Type B pancreatic cell (in vitro differentiated cells): ENCODE results near the gene HSP90AB1. TPM values are rescaled to one million over a fixed set of nuclear protein-coding genes. Genes with fewer than 3 reads are reported as not detected.
A peak's percentile ranks its signal among the peaks of the same experiment; 100 is the strongest.

Experiments used
- DNase-seq: peaks from one replicate; pipeline ENCODE4 v3.0.0; 2021; ENCODE audit warnings: mixed read lengths; ENCODE audit not compliant: unreplicated experiment; ENCODE audit errors: extremely low spot score
- H3K27ac Mint-ChIP-seq: 2 replicates; pipeline ENCODE4 v1.8.0; 2021; ENCODE audit warnings: mild to moderate bottlenecking, mixed read lengths
- H3K27me3 Mint-ChIP-seq: 2 replicates; pipeline ENCODE4 v1.8.0; 2021; ENCODE audit warnings: mixed read lengths
- H3K36me3 Mint-ChIP-seq: 2 replicates; pipeline ENCODE4 v1.8.0; 2021; ENCODE audit warnings: mixed read lengths
- H3K4me1 Mint-ChIP-seq: one replicate; pipeline ENCODE4 v1.8.0; 2021; ENCODE audit warnings: mixed read lengths; ENCODE audit not compliant: unreplicated experiment
- H3K4me3 Mint-ChIP-seq: 2 replicates; pipeline ENCODE4 v1.8.0; 2021; ENCODE audit warnings: mild to moderate bottlenecking, mixed read lengths
- H3K9me3 Mint-ChIP-seq: 2 replicates; pipeline ENCODE4 v1.8.0; 2021; ENCODE audit warnings: mixed read lengths
- total RNA-seq: library from RNA; stranded (reverse); gene quantifications from 2 replicates; pipeline ENCODE4 v1.2.1, GENCODE V29; 2021; ENCODE audit warnings: low replicate concordance
- TF ChIP-seq, protein P1 (sequence below): fragments of 200-600 bp; sonication (generic); conservative IDR thresholded peaks from 2 replicates; pipeline ENCODE4 v1.5.0; 2021; ENCODE audit warnings: antibody characterized with exemption, mild to moderate bottlenecking

Gene HSP90AB1
- total RNA-seq, 1 donor from 2014 or later, result 1,082 TPM

DNA sequence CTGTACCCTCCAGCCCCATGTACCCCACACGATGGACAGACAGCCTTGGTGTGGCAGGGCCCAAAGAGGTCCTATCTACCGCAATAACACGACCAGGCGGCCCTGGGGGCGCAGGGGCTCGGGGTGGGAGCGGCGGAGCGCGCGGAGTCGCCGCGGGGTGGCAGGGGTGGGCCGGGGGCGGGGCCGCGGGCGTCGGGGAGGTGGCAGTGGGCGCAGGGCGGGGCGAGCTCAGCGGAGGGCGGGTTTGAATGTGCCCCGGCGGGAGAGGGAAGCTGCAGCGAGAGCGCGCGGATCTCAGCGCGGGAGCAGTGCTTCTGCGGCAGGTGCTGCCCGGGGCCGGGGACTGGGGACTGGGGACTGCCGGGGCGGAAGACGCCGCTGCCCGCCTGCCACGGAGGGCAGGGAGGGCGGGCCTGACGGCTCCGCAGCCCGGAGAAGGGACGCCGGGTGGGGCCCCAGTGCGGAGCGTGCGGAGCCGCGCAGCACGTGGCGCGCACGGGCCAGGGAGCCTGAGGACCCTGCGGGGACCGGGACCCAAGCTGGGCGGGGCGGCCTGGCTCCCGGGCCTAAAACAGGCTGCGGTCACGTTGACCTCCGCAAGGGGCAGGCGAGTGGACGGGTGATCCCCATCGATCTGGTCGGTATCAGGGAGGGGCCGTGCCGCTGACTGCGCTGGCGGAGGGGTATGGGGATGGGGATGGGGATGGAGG is 23.4 kb upstream of the HSP90AB1 start, which contains the start of gene SLC29A1:
Gene SLC29A1 (plus strand): TSS at position 277 of the 710 bp plus-strand sequence. CDS start 3,719 bp downstream, outside the sequence.
- H3K27ac Mint-ChIP-seq, result peak within 1 kb of the TSS; percentile 52
- TF ChIP-seq, protein P1, sequence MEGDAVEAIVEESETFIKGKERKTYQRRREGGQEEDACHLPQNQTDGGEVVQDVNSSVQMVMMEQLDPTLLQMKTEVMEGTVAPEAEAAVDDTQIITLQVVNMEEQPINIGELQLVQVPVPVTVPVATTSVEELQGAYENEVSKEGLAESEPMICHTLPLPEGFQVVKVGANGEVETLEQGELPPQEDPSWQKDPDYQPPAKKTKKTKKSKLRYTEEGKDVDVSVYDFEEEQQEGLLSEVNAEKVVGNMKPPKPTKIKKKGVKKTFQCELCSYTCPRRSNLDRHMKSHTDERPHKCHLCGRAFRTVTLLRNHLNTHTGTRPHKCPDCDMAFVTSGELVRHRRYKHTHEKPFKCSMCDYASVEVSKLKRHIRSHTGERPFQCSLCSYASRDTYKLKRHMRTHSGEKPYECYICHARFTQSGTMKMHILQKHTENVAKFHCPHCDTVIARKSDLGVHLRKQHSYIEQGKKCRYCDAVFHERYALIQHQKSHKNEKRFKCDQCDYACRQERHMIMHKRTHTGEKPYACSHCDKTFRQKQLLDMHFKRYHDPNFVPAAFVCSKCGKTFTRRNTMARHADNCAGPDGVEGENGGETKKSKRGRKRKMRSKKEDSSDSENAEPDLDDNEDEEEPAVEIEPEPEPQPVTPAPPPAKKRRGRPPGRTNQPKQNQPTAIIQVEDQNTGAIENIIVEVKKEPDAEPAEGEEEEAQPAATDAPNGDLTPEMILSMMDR, result peak; percentile 63
- H3K9me3 Mint-ChIP-seq, result no peaks in the 10 kb centered on the region
- no peaks in the 10 kb centered on the region for H3K36me3 Mint-ChIP-seq
- peaks cover 44% of the 10 kb centered on the region for H3K4me1 Mint-ChIP-seq
- peaks cover 18% of the 10 kb centered on the region for H3K27me3 Mint-ChIP-seq
- no peak for DNase-seq
- H3K4me3 Mint-ChIP-seq, result peak within 1 kb of the TSS; percentile 86

DNA sequence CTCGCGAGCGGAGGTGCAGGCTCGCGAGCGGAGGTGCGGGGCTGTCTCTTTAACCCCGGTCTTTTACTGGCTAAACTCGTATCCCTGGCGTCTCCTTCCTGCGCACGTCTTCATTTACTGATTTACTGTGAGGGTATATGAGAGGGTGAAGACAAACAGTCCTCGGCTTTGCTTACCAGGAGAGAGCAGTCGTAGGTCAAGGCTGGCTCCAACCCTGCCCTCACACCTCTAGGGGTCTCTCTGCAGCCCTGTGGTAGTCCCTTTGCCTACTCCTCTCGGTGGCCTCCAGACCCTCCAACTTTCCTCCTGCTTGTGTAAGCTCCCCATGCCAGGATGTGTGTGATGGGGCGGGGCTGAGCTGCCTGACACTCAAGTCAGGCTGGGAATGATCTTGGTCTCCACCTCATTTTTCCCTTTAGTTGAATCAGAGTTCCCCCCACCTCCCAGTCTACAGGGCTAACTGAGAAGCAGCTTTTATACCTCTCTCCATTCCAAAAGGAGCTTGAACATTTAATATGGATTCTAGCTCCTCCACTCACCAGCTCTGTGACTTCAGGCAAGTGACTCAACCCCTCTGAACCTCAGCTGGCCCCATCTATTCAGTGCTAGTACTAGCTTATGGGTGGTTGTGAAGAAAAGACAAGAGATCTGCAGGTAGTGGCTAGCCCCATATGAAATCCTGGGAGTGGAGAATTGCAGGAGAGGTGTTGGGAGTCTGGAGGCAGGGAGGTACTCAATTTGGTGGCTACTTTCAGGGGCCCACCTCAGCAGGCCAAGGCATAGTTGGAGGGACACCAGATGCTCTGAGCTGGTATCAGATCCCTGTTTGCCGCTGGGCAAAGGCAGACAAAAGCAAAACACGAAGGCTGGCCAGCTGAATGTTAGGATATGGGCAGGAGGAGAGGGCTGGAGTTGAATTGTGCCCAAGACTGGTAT is 22.6 kb upstream of the HSP90AB1 start:
- H3K9me3 Mint-ChIP-seq, result no peaks in the 10 kb centered on the region
- H3K27me3 Mint-ChIP-seq, result peaks cover 18% of the 10 kb centered on the region
- peak overlapping the region; percentile 29 for H3K27ac Mint-ChIP-seq
- TF ChIP-seq, protein P1, result no peak
- H3K36me3 Mint-ChIP-seq, result no peaks in the 10 kb centered on the region
- H3K4me3 Mint-ChIP-seq, result peak overlapping the region; percentile 86
- no peak for DNase-seq
- peaks cover 42% of the 10 kb centered on the region for H3K4me1 Mint-ChIP-seq

DNA sequence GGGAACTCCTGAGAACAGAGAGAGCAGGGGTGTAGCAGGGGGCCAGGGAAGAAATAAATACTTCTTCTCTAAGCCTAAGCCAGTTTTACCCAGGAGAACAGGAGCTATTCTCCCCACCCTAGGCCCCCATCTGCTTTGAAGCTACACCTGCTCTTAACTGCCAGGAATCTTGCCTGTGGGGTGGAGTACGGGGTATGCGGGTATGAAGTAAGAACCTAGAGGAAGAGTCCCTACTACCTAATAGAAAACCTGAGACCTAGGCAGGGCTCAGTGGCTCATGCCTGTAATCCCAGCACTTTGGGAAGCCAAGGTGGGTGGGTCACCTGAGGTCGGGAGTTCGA is 22.0 kb upstream of the HSP90AB1 start:
- Mint-ChIP-seq H3K27ac (no peak overlapping the region), H3K36me3 (no peaks in the 10 kb centered on the region), H3K27me3 (peaks cover 18% of the 10 kb centered on the region), H3K4me1 (peaks cover 42% of the 10 kb centered on the region), H3K4me3 (peak overlapping the region; percentile 86), H3K9me3 (no peaks in the 10 kb centered on the region)
- DNase-seq, result no peak
- TF ChIP-seq, protein P1, result no peak

DNA sequence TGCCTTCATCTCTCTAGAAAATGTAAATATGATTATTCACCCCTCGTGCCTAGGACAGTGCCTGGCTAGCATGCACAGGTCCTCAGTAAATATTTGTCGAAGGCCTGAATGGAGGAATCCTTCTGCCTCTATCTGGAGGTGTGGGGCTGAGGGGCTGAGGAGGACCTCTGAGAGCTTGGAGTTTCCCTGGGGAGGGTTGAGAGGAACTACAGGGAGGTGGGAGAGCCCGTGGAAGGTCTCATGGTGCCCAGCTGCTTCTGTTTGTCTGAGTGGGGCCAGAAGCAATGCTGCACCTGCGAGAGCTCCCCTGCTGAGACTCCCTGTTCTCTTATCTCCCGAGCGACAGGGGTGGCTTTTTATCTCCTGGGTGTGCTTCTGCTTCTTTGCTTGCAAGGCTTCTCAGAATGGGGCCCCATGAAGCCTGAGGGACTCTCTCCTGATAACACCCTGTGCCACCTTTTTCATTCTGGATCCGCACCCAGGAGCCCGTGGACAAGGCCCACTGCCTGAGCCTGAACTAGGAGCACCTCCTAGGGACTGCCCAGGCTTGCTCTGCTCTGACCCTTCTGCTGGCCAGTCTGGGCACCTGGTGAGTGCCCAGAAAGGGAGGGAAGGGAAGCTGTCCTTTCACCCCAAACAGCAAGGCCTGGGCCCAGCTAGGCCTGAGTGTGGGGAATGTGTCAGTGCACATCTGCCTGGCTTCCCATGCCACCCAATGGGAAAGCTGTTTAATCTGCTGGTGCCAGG is 21.1 kb upstream of the HSP90AB1 start:
- Mint-ChIP-seq H3K4me1 (peaks cover 46% of the 10 kb centered on the region), H3K36me3 (no peaks in the 10 kb centered on the region), H3K27me3 (peaks cover 18% of the 10 kb centered on the region), H3K27ac (peak overlapping the region; percentile 39), H3K9me3 (no peaks in the 10 kb centered on the region), H3K4me3 (peak overlapping the region; percentile 70)
- no peak for DNase-seq
- TF ChIP-seq, protein P1, result no peak

DNA sequence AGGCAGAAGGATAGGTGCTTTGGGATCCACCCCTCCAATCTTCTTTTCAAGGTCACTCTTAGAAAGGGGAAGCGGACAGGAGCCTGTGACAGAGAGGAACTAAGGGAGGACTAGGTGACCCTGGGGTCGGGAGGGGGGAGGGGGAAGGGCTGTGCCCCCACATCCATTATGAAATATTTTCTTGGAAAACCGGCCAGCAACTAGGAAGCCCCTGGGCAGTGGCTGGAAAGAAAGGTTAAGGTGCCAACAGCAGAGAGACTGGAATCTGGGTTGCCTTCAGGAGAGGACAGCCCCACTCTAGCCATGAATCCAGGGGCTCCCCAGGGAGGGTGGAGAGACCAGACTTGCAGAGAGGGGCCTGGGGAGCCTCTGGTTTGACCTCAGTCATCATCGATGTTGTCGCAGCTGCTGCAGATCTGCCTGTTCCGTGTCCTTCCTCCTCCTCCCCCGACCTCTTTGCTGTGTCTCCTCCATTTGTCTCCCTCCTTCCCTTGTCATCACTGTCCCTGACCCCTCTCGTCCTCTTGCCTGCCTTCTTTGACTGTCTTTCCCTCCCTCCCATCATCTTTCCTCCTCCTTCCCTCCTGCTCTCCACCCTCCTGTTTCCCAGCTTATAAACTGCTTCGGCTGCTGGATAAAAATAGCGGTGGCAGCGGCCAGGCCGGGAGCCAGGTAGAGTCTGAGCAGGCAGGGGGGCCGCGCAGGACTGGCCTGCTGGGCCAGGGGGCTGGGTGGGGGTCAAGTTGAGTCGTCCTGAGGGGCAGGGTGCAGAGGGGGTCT is 20.3 kb upstream of the HSP90AB1 start:
- DNase-seq, result no peak
- peaks cover 48% of the 10 kb centered on the region for H3K4me1 Mint-ChIP-seq
- TF ChIP-seq, protein P1, result no peak
- peak overlapping the region; percentile 39 for H3K27ac Mint-ChIP-seq
- no peaks in the 10 kb centered on the region for H3K9me3 Mint-ChIP-seq
- H3K36me3 Mint-ChIP-seq, result no peaks in the 10 kb centered on the region
- H3K4me3 Mint-ChIP-seq, result peak overlapping the region; percentile 55
- H3K27me3 Mint-ChIP-seq, result peaks cover 14% of the 10 kb centered on the region
